K562 (cell line): ENCODE measurements around the gene ATP8B2. TPM values are rescaled to one million over a fixed set of nuclear protein-coding genes. Genes with fewer than 3 reads are reported as not detected.

Experiments used
- DMBX1 ChIP-seq: fragments of 250-450 bp; sonication (Bioruptor Pico); IDR thresholded peaks from 2 replicates; pipeline ENCODE4 v1.8.0; 2022; ENCODE audit warnings: inconsistent platforms, mild to moderate bottlenecking, moderate library complexity, borderline replicate concordance
- EP300 ChIP-seq: IDR thresholded peaks from 2 replicates; pipeline ENCODE4 v1.6.1; 2012; ENCODE audit warnings: low read length, improper control_type of control experiment
- KLF1 ChIP-seq: fragments of 450-650 bp; IDR thresholded peaks from 2 replicates; pipeline ENCODE4 v1.6.1; 2016; ENCODE audit warnings: missing genetic modification characterization, missing compliant biosample characterization
- NBN ChIP-seq: fragments of 450-650 bp; IDR thresholded peaks from 2 replicates; pipeline ENCODE4 v1.6.1; 2016; ENCODE audit warnings: low read depth, mild to moderate bottlenecking
- NFYB ChIP-seq: IDR thresholded peaks from 2 replicates; pipeline ENCODE4 v1.6.1; 2011; ENCODE audit warnings: mild to moderate bottlenecking, moderate library complexity; ENCODE audit not compliant: insufficient read length; ENCODE audit errors: extremely low read depth
- WHSC1 ChIP-seq: IDR thresholded peaks from one replicate; pipeline ENCODE4 v1.6.1; 2012; ENCODE audit warnings: low read length, control low read depth, inconsistent platforms
- polyA plus RNA-seq, 8 experiments: library from polyadenylated mRNA; depleted of rRNA in 4 of 8; stranded (reverse) in 5 of 8; unstranded in 3 of 8; fragments of >200 nt; fragmentation: Nextera tagmentation in 2 of 8; fragmentation: Illumina TruSeq in 1 of 8; extraction: Ambion mirVana in 2 of 8; extraction: Trizol in 1 of 8; gene quantifications; 2 replicates each; pipeline versions ENCODE4 v1.2.1 to v1.2.3, GENCODE V29; 2011 to 2014; ENCODE audit warnings: inconsistent platforms in 1 of 8, missing spikeins in 1 of 8
- total RNA-seq, 7 experiments: library from RNA; depleted of rRNA in 6 of 7; stranded (reverse); fragments of >200 nt in 6 of 7; fragmentation: Illumina TruSeq in 2 of 7; extraction: Trizol in 2 of 7; gene quantifications; 2 replicates each; pipeline versions ENCODE4 v1.2.1 to v1.2.3, GENCODE V29; 2011 to 2021; ENCODE audit warnings: low replicate concordance in 1 of 7
- TF ChIP-seq, protein P1 (sequence below): sonication (generic); formaldehyde crosslinking; IDR thresholded peaks from 2 replicates; pipeline ENCODE4 v1.8.0; 2023; ENCODE audit warnings: missing genetic modification reagents, mild to moderate bottlenecking, borderline replicate concordance
- TF ChIP-seq, protein P2 (sequence below): fragments of 250-450 bp; sonication (Bioruptor Pico); IDR thresholded peaks from 2 replicates; pipeline ENCODE4 v1.4.0; 2020; ENCODE audit warnings: mild to moderate bottlenecking, moderate library complexity

ATP8B2 gene
- total and polyA plus RNA-seq, 9 of the 15 experiments (the other 6 are each of a cell fraction or from before 2014, with no cell fraction given) = 0.27 to 33.2 (median 18.4) TPM

DNA sequence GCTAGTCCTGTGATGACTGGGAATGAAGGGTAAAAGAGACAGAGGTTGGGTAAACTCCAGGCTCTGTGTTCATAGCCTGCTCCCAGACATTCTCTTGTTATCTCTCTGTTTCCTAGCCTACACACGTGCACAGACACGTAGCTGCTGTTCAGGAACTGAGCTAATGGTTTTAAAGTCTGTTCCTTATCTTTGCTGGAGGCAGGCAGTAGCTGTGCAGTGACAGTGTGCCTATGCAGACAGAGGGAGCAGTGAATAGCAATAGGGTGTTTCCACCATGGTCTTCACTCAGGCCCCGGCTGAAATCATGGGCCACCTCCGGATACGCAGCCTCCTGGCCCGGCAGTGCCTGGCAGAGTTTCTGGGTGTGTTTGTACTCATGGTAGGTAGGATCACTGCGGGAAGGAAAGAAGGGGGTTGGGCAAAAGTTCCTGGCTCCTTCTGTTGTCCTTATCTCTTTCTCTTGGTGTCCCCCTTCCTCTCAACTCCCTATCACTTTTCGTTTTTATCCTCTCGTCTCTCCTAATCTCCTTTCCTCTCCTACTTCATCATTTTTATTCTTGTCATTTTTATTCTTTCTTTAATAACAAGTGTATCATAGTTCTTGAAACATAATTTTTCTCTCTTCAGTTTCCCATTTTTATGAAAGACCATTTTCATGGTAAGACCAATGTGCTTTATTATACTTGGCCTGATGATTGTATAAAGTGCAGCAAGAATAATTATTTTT, 4.3 kb upstream of the ATP8B2 start, which contains the start of gene AQP10 (continued):
- TF ChIP-seq, protein P1, sequence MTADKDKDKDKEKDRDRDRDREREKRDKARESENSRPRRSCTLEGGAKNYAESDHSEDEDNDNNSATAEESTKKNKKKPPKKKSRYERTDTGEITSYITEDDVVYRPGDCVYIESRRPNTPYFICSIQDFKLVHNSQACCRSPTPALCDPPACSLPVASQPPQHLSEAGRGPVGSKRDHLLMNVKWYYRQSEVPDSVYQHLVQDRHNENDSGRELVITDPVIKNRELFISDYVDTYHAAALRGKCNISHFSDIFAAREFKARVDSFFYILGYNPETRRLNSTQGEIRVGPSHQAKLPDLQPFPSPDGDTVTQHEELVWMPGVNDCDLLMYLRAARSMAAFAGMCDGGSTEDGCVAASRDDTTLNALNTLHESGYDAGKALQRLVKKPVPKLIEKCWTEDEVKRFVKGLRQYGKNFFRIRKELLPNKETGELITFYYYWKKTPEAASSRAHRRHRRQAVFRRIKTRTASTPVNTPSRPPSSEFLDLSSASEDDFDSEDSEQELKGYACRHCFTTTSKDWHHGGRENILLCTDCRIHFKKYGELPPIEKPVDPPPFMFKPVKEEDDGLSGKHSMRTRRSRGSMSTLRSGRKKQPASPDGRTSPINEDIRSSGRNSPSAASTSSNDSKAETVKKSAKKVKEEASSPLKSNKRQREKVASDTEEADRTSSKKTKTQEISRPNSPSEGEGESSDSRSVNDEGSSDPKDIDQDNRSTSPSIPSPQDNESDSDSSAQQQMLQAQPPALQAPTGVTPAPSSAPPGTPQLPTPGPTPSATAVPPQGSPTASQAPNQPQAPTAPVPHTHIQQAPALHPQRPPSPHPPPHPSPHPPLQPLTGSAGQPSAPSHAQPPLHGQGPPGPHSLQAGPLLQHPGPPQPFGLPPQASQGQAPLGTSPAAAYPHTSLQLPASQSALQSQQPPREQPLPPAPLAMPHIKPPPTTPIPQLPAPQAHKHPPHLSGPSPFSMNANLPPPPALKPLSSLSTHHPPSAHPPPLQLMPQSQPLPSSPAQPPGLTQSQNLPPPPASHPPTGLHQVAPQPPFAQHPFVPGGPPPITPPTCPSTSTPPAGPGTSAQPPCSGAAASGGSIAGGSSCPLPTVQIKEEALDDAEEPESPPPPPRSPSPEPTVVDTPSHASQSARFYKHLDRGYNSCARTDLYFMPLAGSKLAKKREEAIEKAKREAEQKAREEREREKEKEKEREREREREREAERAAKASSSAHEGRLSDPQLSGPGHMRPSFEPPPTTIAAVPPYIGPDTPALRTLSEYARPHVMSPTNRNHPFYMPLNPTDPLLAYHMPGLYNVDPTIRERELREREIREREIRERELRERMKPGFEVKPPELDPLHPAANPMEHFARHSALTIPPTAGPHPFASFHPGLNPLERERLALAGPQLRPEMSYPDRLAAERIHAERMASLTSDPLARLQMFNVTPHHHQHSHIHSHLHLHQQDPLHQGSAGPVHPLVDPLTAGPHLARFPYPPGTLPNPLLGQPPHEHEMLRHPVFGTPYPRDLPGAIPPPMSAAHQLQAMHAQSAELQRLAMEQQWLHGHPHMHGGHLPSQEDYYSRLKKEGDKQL = no peak
- peak; percentile 77 for TF ChIP-seq EP300
- TF ChIP-seq KLF1 (tag) = no peak
- TF ChIP-seq NBN = peak; percentile 83; the same call in 1 of the 2 replicates
- no peak for TF ChIP-seq NFYB
- TF ChIP-seq WHSC1 = no peak
- TF ChIP-seq, protein P2, sequence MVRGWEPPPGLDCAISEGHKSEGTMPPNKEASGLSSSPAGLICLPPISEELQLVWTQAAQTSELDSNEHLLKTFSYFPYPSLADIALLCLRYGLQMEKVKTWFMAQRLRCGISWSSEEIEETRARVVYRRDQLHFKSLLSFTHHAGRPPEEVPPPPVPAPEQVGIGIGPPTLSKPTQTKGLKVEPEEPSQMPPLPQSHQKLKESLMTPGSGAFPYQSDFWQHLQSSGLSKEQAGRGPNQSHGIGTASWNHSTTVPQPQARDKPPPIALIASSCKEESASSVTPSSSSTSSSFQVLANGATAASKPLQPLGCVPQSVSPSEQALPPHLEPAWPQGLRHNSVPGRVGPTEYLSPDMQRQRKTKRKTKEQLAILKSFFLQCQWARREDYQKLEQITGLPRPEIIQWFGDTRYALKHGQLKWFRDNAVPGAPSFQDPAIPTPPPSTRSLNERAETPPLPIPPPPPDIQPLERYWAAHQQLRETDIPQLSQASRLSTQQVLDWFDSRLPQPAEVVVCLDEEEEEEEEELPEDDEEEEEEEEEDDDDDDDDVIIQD = 0 out of 2 replicates have a peak, but pooled peaks have one; percentile 32
- TF ChIP-seq DMBX1 (CRISPR knock-in tag) = peak; percentile 79
